Measurements from ENCODE around the gene MAP2. TPM values are rescaled to one million over a fixed set of nuclear protein-coding genes. Genes with fewer than 3 reads are reported as not detected.

MAP2 gene
- total and polyA plus RNA-seq, 8 donors: 2.1 to 24.6 (median 11.8) TPM

DNA sequence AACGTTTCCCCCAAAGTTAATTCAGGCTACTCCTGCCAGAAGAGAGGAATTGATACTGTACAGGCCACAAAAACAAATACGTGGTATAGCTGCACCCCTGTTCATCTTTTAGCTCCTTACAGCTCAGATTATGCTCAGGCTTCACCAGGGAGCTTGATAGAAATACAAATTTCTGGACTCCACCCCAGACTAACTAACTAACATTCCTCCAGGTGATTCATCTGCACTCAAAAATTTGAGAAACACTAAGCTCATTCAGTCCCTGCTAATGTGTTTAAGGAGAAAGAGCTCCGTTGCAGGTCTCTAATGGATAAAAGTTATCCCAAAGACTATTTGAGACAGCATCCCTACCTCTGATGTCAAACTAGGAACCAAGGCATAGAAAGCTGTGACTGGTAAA lies 311.0 kb downstream of the MAP2 start:
- H3K27me3 ChIP-seq: no peaks in the 10 kb centered on the region
- H3K4me3 ChIP-seq: no peak overlapping the region
- 65 to 85% (median 77%) methylated on average over 3 of the region's 3 CpGs for WGBS, 5 donors
- no peak for DNase-seq
- no peaks in the 10 kb centered on the region for H3K9me3 ChIP-seq
- intact Hi-C loops (cut with DNase I; ENCODE audit: low total_unique reads): no loop called here
- H3K27ac ChIP-seq: no peak overlapping the region
- H3K4me1 ChIP-seq: no peaks in the 10 kb centered on the region
- TF ChIP-seq POLR2AphosphoS5 (IDR thresholded peaks at IDR 0.05): no peak
- TF ChIP-seq, protein P1, sequence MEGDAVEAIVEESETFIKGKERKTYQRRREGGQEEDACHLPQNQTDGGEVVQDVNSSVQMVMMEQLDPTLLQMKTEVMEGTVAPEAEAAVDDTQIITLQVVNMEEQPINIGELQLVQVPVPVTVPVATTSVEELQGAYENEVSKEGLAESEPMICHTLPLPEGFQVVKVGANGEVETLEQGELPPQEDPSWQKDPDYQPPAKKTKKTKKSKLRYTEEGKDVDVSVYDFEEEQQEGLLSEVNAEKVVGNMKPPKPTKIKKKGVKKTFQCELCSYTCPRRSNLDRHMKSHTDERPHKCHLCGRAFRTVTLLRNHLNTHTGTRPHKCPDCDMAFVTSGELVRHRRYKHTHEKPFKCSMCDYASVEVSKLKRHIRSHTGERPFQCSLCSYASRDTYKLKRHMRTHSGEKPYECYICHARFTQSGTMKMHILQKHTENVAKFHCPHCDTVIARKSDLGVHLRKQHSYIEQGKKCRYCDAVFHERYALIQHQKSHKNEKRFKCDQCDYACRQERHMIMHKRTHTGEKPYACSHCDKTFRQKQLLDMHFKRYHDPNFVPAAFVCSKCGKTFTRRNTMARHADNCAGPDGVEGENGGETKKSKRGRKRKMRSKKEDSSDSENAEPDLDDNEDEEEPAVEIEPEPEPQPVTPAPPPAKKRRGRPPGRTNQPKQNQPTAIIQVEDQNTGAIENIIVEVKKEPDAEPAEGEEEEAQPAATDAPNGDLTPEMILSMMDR (IDR thresholded peaks at IDR 0.05): no peak
- TF ChIP-seq EP300 (IDR thresholded peaks at IDR 0.05): no peak
- TF ChIP-seq POLR2A (IDR thresholded peaks at IDR 0.05): no peak
- no peaks in the 10 kb centered on the region for H3K36me3 ChIP-seq

DNA sequence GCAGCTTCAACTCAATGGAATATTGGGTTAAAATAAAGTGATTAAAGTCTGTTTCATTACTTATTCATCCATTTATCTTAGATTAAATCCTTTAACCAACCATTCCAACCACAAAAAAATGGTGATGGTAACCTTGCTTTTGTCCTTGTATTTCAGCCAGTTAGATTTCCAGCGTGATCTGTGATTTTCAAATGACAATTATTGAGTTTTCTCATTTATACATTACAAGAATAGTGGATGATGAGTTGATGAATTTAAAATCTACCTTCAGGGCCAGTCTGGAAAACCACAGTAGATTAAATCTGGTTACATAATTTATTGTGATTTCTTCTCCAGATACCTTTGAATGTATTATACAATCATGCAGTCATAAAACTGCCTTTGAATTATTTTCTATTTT lies 318.1 kb downstream of the MAP2 start:
- H3K4me1 ChIP-seq: no peaks in the 10 kb centered on the region
- no peak for TF ChIP-seq EP300 (IDR thresholded peaks at IDR 0.05)
- H3K27ac ChIP-seq: no peak overlapping the region
- no peak overlapping the region for H3K4me3 ChIP-seq
- H3K9me3 ChIP-seq: no peaks in the 10 kb centered on the region
- no peaks in the 10 kb centered on the region for H3K36me3 ChIP-seq
- intact Hi-C loops (cut with DNase I; ENCODE audit: low total_unique reads): no loop called here
- no peaks in the 10 kb centered on the region for H3K27me3 ChIP-seq
- no peak for DNase-seq
- 50 to 76% (median 54%) methylated on average over 1 of the region's 1 CpG for WGBS, 5 donors

DNA sequence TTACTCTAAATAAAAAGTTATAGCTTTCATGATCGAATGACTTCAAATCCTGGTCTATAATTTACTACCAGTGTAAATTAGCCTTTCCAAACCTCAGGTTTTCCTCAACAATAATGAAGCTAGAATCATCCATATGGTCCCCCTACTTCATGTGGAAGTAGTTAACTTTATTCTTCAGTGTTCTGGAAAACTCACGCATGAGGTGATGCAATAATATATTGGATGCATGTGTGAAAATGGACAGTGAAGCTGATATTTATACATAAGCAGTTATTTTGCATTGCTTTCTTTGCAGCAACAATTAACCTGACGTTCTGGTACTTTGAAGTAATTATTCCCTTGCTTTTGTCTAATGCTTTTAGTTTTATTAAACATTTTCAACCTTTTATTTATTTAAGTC lies 329.2 kb downstream of the MAP2 start:
- peaks cover 0 to 9% (median 0%) of the 10 kb centered on the region in 3 donors for H3K27me3 ChIP-seq
- no peaks in the 10 kb centered on the region for H3K36me3 ChIP-seq
- intact Hi-C loops (cut with DNase I; ENCODE audit: low total_unique reads): no loop called here
- DNase-seq: no peak
- no peak for TF ChIP-seq EP300 (IDR thresholded peaks at IDR 0.05)
- no peak for TF ChIP-seq POLR2AphosphoS5 (IDR thresholded peaks at IDR 0.05)
- TF ChIP-seq POLR2A (IDR thresholded peaks at IDR 0.05): no peak
- TF ChIP-seq, protein P1 (IDR thresholded peaks at IDR 0.05): no peak
- H3K4me1 ChIP-seq: no peaks in the 10 kb centered on the region
- no peak overlapping the region for H3K27ac ChIP-seq
- no peak overlapping the region for H3K4me3 ChIP-seq
- H3K9me3 ChIP-seq: no peaks in the 10 kb centered on the region
- WGBS, 5 donors: 44 to 52% (median 50%) methylated on average over 3 of the region's 3 CpGs

DNA sequence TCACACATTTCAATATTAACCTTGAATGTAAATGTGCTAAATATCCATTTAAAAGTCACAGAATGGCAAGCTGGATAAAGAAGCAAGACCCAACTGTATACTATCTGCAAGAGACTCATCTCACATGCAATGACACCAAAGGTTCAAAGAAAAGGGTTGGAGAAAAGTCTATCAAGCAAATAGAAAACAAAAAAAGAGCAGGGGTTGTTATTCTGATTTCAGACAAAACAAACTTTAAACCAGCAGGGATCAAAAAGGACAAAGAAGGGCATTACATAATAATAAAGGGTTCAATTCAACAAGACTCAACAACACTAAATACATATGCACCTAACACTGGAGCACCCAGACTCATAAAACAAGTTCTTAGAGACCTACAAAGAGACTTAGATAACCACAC lies 333.3 kb downstream of the MAP2 start:
- H3K4me1 ChIP-seq: no peaks in the 10 kb centered on the region
- H3K27me3 ChIP-seq: peaks cover 0 to 9% (median 0%) of the 10 kb centered on the region in 3 donors
- intact Hi-C loops (cut with DNase I; ENCODE audit: low total_unique reads): no loop called here
- no peaks in the 10 kb centered on the region for H3K36me3 ChIP-seq
- H3K4me3 ChIP-seq: no peak overlapping the region
- TF ChIP-seq, protein P1 (IDR thresholded peaks at IDR 0.05): no peak
- TF ChIP-seq EP300 (IDR thresholded peaks at IDR 0.05): no peak
- TF ChIP-seq POLR2A (IDR thresholded peaks at IDR 0.05): no peak
- no peak for TF ChIP-seq POLR2AphosphoS5 (IDR thresholded peaks at IDR 0.05)
- no peaks in the 10 kb centered on the region for H3K9me3 ChIP-seq
- H3K27ac ChIP-seq: no peak overlapping the region
- DNase-seq: no peak

DNA sequence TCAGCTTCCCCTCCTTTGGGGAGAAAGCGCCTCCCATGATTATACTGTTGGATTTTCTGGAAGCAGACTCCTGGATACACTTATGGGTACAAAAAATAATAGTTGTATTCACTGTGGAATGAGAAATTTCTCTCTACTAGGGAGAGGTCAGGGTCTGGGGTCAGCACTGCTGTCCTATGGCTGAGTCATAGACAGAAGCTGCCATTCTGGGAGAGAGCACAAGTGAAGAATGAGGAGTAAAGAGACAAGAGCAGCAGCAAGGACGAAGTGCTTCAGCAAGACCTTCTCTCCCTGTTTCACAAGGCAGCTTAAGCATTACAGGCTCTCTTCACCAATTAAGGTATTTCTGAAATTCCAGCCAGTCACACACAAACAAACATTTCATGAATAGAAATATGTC lies 337.7 kb downstream of the MAP2 start:
- Histone ChIP-seq H3K9me3 (no peaks in the 10 kb centered on the region), H3K4me1 (no peaks in the 10 kb centered on the region), H3K27ac (no peak overlapping the region), H3K36me3 (no peaks in the 10 kb centered on the region), H3K4me3 (no peak overlapping the region), H3K27me3 (no peaks in the 10 kb centered on the region)
- WGBS, 5 donors: 37 to 54% (median 47%) methylated on average over 2 of the region's 2 CpGs
- TF ChIP-seq, protein P1 (IDR thresholded peaks at IDR 0.05): no peak
- TF ChIP-seq POLR2AphosphoS5 (IDR thresholded peaks at IDR 0.05) (no peak), EP300 (IDR thresholded peaks at IDR 0.05) (no peak), POLR2A (IDR thresholded peaks at IDR 0.05) (no peak)
- intact Hi-C loops (cut with DNase I; ENCODE audit: low total_unique reads): no loop called here
- no peak for DNase-seq
